Neuronal stem cell (in vitro differentiated cells): ENCODE results near the gene KRTAP10-6.

Source experiments
- DNase-seq: peaks from one replicate; pipeline ENCODE4 v3.0.0-alpha.2; 2013; ENCODE audit warnings: low spot score
- H2AFZ ChIP-seq: one replicate; pipeline ENCODE4 v1.6.1; 2013; ENCODE audit warnings: mild to moderate bottlenecking, low read length, inconsistent platforms
- H2AK5ac ChIP-seq: 2 replicates; pipeline ENCODE4 v1.6.1; 2013; ENCODE audit warnings: low read depth, mild to moderate bottlenecking, inconsistent platforms, low read length, moderate library complexity, mixed read lengths
- H2BK120ac ChIP-seq: 2 replicates; pipeline ENCODE4 v1.6.1; 2013; ENCODE audit warnings: low read depth, mild to moderate bottlenecking, inconsistent platforms, low read length, moderate library complexity, mixed read lengths
- H2BK12ac ChIP-seq: one replicate; pipeline ENCODE4 v1.6.1; 2013; ENCODE audit warnings: low read length, inconsistent platforms
- H2BK15ac ChIP-seq: 2 replicates; pipeline ENCODE4 v1.6.1; 2013; ENCODE audit warnings: mild to moderate bottlenecking, low read length, inconsistent platforms, mixed read lengths
- H2BK5ac ChIP-seq: one replicate; pipeline ENCODE4 v1.6.1; 2013; ENCODE audit warnings: inconsistent platforms, mild to moderate bottlenecking, low read length, moderate library complexity
- H3K14ac ChIP-seq: one replicate; pipeline ENCODE4 v1.6.1; 2013; ENCODE audit warnings: low read length, inconsistent platforms
- H3K18ac ChIP-seq: 2 replicates; pipeline ENCODE4 v1.6.1; 2013; ENCODE audit warnings: low read length, inconsistent platforms
- H3K23ac ChIP-seq: 2 replicates; pipeline ENCODE4 v1.6.1; 2013; ENCODE audit warnings: low read depth, mild to moderate bottlenecking, mixed read lengths, low read length, inconsistent platforms; ENCODE audit not compliant: poor library complexity
- H3K27ac ChIP-seq: replicated peaks from 3 replicates; pipeline ENCODE4 v1.5.1; 2013; ENCODE audit warnings: low read length, inconsistent platforms
- H3K27me3 ChIP-seq, 3 experiments: 2 replicates each; pipeline ENCODE4 v1.6.1; 2013; ENCODE audit warnings: low read length in 3 of 3, mild to moderate bottlenecking in 2 of 3, inconsistent platforms in 1 of 3, low read depth in 1 of 3, mixed read lengths in 1 of 3, moderate library complexity in 1 of 3; ENCODE audit not compliant: control insufficient read depth in 3 of 3, insufficient read depth in 3 of 3
- H3K36me3 ChIP-seq, 2 donors: replicated peaks in 1 of 2; 2 replicates each; pipeline ENCODE4 v1.6.1; 2013; ENCODE audit warnings: low read length in 2 of 2; ENCODE audit not compliant: control insufficient read depth in 2 of 2, insufficient read depth in 2 of 2
- H3K4ac ChIP-seq: 2 replicates; pipeline ENCODE4 v1.6.1; 2013; ENCODE audit warnings: inconsistent platforms, mild to moderate bottlenecking, low read length, moderate library complexity
- H3K4me1 ChIP-seq, 2 donors: 1 replicate in 1 of 2; 2 replicates in 1 of 2; pipeline ENCODE4 v1.6.1; 2013; ENCODE audit warnings: low read length in 2 of 2, low read depth in 1 of 2; ENCODE audit not compliant: control insufficient read depth in 2 of 2, insufficient read depth in 1 of 2
- H3K4me2 ChIP-seq: one replicate; pipeline ENCODE4 v1.6.1; 2013; ENCODE audit warnings: mild to moderate bottlenecking, low read length, inconsistent platforms; ENCODE audit not compliant: insufficient read depth, poor library complexity, severe bottlenecking
- H3K4me3 ChIP-seq, 2 donors: 2 replicates each; pipeline ENCODE4 v1.5.1; 2013; ENCODE audit warnings: low read length in 2 of 2, mild to moderate bottlenecking in 2 of 2, inconsistent platforms in 1 of 2, moderate library complexity in 1 of 2
- H3K79me1 ChIP-seq: one replicate; pipeline ENCODE4 v1.6.1; 2013; ENCODE audit warnings: low read depth, mild to moderate bottlenecking, inconsistent platforms, low read length, moderate library complexity
- H3K9ac ChIP-seq: one replicate; pipeline ENCODE4 v1.6.1; 2013; ENCODE audit warnings: mild to moderate bottlenecking, low read depth, low read length, inconsistent platforms; ENCODE audit not compliant: poor library complexity
- H3K9me3 ChIP-seq, 2 donors: replicated peaks in 1 of 2; 2 replicates each; pipeline versions ENCODE3 to v1.6.1; 2013; ENCODE audit warnings: low read length in 2 of 2, mild to moderate bottlenecking in 2 of 2, inconsistent platforms in 1 of 2, low read depth in 1 of 2, mixed read lengths in 1 of 2, moderate library complexity in 1 of 2; ENCODE audit not compliant: control insufficient read depth in 2 of 2, insufficient read depth in 1 of 2
- H4K8ac ChIP-seq: one replicate; pipeline ENCODE4 v1.6.1; 2013; ENCODE audit warnings: low read depth, mild to moderate bottlenecking, inconsistent platforms, low read length, moderate library complexity
- H4K91ac ChIP-seq: one replicate; pipeline ENCODE4 v1.6.1; 2013; ENCODE audit warnings: low read length, low read depth, mild to moderate bottlenecking, inconsistent platforms; ENCODE audit not compliant: poor library complexity
- WGBS, 2 donors: extraction: QIAGEN DNeasy Blood & Tissue Kit; methylation state at CpG; one replicate each; pipeline ENCODE4 v1.1.7; 2013; ENCODE audit warnings: missing lambda C conversion rate in 2 of 2, mixed read lengths in 1 of 2; ENCODE audit not compliant: insufficient read length in 2 of 2, insufficient replicate concordance in 1 of 2; ENCODE audit errors: extremely low coverage in 2 of 2; 5-methylcytosine and 5-hydroxymethylcytosine counted together

KRTAP10-6 gene

DNA sequence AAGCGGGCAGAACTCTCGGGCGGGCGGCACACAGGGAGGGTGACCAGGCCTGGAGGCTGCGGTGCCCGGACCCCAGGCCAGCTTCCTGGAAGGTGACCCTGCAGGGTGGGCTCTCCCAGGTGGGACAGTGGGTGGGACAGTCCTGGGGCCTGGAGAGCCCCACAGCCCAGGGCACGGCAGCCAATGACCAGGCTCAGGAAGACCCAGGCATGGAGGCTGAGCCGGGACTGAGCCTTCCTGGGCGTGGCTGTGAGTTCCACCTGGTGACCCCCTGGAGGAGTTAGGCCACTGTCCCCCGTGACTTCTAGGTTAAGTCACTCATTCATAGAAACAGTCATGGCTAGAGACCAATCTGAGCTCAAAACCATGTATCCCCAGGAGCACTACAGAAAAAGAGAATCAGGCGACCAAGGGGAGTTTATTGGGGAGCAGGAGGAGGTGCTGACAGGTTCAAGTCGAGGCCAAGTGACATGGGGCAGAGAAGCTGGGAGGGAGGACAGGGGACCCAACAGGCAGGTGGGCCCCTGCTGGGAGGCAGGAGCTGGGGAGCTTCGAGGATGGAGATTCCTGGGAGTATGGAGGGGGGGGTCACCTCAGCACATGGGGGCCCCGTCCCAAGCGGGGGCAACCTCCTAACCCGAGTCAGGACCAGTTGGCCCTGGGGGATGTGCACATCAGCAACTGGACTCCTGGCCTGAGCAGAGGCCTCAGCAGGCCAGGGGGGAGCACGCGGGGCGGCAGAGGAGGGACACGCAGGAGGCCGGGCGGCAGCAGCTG, 13.1 kb downstream of the KRTAP10-6 start:
- no peak for DNase-seq
- H2AFZ ChIP-seq: no peak overlapping the region
- H4K8ac ChIP-seq: no peak overlapping the region
- WGBS, 2 donors: no CpG with 5 or more reads among the region's 22 CpGs
- no peak overlapping the region for H3K23ac ChIP-seq
- H3K9ac ChIP-seq: no peak overlapping the region
- H4K91ac ChIP-seq: no peak overlapping the region
- peaks cover 0 to 5% of the 10 kb centered on the region in 2 donors for H3K4me1 ChIP-seq
- H2BK120ac ChIP-seq: no peak overlapping the region
- no peak overlapping the region for H3K4me2 ChIP-seq
- H3K36me3 ChIP-seq: no peaks in the 10 kb centered on the region
- peak overlapping the region; percentile 31 for H3K18ac ChIP-seq
- H3K9me3 ChIP-seq: peaks cover 9 to 11% of the 10 kb centered on the region in 2 donors
- H3K79me1 ChIP-seq: no peaks in the 10 kb centered on the region
- peak overlapping the region; percentile 18 for H3K4ac ChIP-seq
- H3K27ac ChIP-seq: no peak overlapping the region
- no peak overlapping the region for H3K4me3 ChIP-seq
- H3K27me3 ChIP-seq: peaks cover 0 to 3% (median 0%) of the 10 kb centered on the region in 3 experiments
- H2BK12ac ChIP-seq: peak overlapping the region; percentile 35
- peak overlapping the region; percentile 89 for H2AK5ac ChIP-seq
- no peak overlapping the region for H2BK5ac ChIP-seq
- H3K14ac ChIP-seq: peak overlapping the region; percentile 56
- peak overlapping the region; percentile 52 for H2BK15ac ChIP-seq

DNA sequence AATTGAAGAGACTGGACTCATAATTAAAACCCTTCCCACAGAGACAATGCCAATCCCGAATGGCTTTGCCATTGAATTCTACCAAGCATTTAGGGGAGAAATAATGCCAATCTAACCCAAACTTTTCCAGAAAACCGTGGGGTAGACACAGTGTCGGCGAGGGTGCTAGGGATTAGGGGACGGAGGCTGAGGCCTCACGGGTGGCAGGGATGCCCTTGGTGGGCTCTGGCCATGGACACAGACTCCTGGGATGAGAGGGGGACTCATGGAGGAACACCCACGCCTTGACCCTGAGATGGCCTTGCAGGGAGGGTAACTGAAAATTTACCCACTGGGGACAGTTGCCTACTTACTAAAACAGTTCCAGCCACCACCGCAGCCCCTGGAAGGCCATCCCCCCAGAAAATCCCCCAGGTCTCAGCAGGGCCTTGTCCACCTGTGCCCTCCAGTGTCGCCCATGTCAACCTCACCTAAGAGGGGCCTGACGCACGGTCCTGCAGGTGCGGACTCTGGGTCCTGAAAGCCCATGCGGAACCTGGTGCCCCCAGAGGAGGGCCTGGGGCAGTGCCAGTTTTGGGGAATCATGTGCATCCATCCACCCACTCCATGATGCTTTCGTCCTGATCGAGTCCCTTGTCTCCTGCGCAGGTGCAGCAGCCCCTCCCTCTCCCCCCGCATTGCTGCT, 13.8 kb downstream of the KRTAP10-6 start:
- no peak overlapping the region for H3K4me3 ChIP-seq
- no peak overlapping the region for H3K9ac ChIP-seq
- H2BK12ac ChIP-seq: no peak overlapping the region
- H3K18ac ChIP-seq: peak overlapping the region; percentile 57
- H3K9me3 ChIP-seq: peaks cover 9 to 11% of the 10 kb centered on the region in 2 donors
- H3K79me1 ChIP-seq: no peaks in the 10 kb centered on the region
- H4K8ac ChIP-seq: no peak overlapping the region
- no peaks in the 10 kb centered on the region for H3K27me3 ChIP-seq
- DNase-seq: no peak
- peak overlapping the region; percentile 67 for H2BK15ac ChIP-seq
- no peak overlapping the region for H2BK120ac ChIP-seq
- H2AK5ac ChIP-seq: peak overlapping the region; percentile 28
- no peak overlapping the region for H3K4me2 ChIP-seq
- H3K27ac ChIP-seq: no peak overlapping the region
- no peak overlapping the region for H2BK5ac ChIP-seq
- H3K4me1 ChIP-seq: peaks cover 0 to 5% of the 10 kb centered on the region in 2 donors
- H3K23ac ChIP-seq: no peak overlapping the region
- H3K4ac ChIP-seq: no peak overlapping the region
- no peak overlapping the region for H3K14ac ChIP-seq
- H2AFZ ChIP-seq: no peak overlapping the region
- no peak overlapping the region for H4K91ac ChIP-seq
- no CpG with 5 or more reads among the region's 17 CpGs for WGBS, 2 donors
- H3K36me3 ChIP-seq: no peaks in the 10 kb centered on the region

DNA sequence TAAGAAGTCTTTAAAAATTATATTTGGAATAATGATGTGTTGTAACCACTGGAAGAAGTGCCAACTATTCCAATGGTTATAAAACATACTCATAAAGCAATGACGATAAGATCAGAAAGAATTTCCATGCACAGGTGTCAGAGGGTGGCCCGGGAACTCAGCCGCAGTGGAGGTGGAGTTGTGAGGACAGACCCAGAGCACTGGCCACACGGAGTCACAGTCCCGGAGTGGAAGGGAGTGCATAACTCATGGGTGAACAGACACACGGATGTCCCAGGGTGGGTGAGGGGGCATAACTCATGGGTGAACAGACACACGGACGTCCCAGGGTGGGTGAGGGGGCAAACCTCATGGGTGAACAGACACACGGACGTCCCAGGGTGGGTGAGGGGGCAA, 16.3 kb downstream of the KRTAP10-6 start:
- H3K23ac ChIP-seq: no peak overlapping the region
- no peak overlapping the region for H3K27ac ChIP-seq
- whole genome bisulfite sequencing, 2 donors: no CpG with 5 or more reads among the region's 10 CpGs
- H3K9ac ChIP-seq: no peak overlapping the region
- no peak for DNase-seq
- H3K14ac ChIP-seq: no peak overlapping the region
- H3K4me1 ChIP-seq: peaks cover 0 to 5% of the 10 kb centered on the region in 2 donors
- H4K8ac ChIP-seq: no peak overlapping the region
- no peak overlapping the region for H3K4me3 ChIP-seq
- H2BK12ac ChIP-seq: no peak overlapping the region
- H3K9me3 ChIP-seq: peaks cover 13% of the 10 kb centered on the region in 2 donors
- no peak overlapping the region for H4K91ac ChIP-seq
- no peak overlapping the region for H2BK15ac ChIP-seq
- no peak overlapping the region for H3K4me2 ChIP-seq
- H3K18ac ChIP-seq: peak overlapping the region; percentile 48
- no peaks in the 10 kb centered on the region for H3K79me1 ChIP-seq
- peak overlapping the region; percentile 75 for H2BK5ac ChIP-seq
- H3K27me3 ChIP-seq: no peaks in the 10 kb centered on the region
- H2AFZ ChIP-seq: no peak overlapping the region
- no peak overlapping the region for H3K4ac ChIP-seq
- no peak overlapping the region for H2AK5ac ChIP-seq
- H3K36me3 ChIP-seq: no peaks in the 10 kb centered on the region
- no peak overlapping the region for H2BK120ac ChIP-seq

DNA sequence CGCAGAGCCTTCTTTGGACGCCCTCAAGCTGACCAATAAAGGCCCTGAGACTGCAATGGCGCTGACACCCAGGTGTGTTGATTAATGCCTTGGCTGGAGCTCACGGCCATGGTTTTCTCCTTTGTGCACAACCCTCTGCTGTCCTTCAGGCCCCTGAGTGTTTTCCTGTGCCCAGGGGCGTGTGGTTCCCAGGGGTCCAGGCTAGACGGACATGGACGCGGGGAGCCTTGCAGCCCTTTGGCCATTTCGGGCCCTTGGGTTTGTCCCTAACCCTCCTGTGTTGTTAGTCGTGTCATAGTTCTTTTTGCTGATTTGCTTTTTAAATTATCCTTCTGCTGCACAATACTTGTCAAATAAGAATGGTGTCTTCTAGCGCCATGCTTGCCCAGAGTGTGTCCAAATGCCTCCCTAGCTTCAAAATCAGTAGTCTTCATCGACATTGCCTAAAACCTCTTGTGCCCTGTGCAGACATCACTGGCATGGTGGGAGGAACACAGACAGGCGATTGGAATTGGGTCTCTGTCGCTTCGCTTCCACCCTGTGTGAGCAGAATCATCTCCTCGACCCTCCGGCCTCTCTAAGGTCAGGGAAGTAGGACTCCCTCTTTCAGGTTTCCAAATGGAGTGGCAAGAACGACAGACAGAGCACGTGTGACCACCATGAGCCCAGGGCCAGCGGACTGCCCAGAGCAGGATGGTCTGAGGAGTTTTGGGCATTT, 16.8 kb downstream of the KRTAP10-6 start:
- H3K14ac ChIP-seq: no peak overlapping the region
- H3K9me3 ChIP-seq: peaks cover 13% of the 10 kb centered on the region in 2 donors
- no peak overlapping the region for H3K9ac ChIP-seq
- no peak overlapping the region for H3K4ac ChIP-seq
- no peak overlapping the region for H2BK120ac ChIP-seq
- no peaks in the 10 kb centered on the region for H3K36me3 ChIP-seq
- H4K91ac ChIP-seq: no peak overlapping the region
- no peak overlapping the region for H3K4me3 ChIP-seq
- H2BK5ac ChIP-seq: no peak overlapping the region
- no peaks in the 10 kb centered on the region for H3K27me3 ChIP-seq
- no peak overlapping the region for H2BK15ac ChIP-seq
- no CpG with 5 or more reads among the region's 20 CpGs for WGBS, 2 donors
- H3K79me1 ChIP-seq: no peaks in the 10 kb centered on the region
- H3K18ac ChIP-seq: peak overlapping the region; percentile 32
- H2AFZ ChIP-seq: no peak overlapping the region
- H3K4me1 ChIP-seq: peaks cover 0 to 5% of the 10 kb centered on the region in 2 donors
- H4K8ac ChIP-seq: no peak overlapping the region
- no peak for DNase-seq
- H2AK5ac ChIP-seq: peak overlapping the region; percentile 18
- H3K23ac ChIP-seq: peak overlapping the region; percentile 52
- no peak overlapping the region for H2BK12ac ChIP-seq
- no peak overlapping the region for H3K27ac ChIP-seq
- H3K4me2 ChIP-seq: no peak overlapping the region
